ENCODE data around the gene UTP4.

DNA sequence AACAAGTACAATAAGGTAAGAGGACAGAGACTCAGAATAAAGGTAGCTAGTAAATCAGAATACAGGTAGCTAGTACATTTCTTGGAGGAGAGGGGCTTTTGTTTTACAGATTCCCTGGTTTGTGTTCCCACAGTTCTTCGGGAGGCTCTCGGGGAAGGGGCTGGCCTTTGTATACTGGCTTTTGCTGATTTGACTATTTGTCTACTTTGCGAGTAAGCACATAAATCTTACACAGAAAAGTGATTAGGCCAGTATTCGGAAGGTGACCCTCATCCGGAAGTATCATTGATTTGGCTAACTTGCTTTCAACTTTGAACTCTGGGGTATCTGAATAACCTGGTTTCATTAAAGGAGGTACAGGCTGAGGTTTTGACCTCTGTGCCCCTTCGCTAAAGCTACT lies 33.1 kb downstream of the UTP4 start:
- TF ChIP-seq POLR2A (IDR thresholded peaks at IDR 0.05) (no peak), POLR2AphosphoS5 (IDR thresholded peaks at IDR 0.05) (no peak)
- TF ChIP-seq, protein P1, sequence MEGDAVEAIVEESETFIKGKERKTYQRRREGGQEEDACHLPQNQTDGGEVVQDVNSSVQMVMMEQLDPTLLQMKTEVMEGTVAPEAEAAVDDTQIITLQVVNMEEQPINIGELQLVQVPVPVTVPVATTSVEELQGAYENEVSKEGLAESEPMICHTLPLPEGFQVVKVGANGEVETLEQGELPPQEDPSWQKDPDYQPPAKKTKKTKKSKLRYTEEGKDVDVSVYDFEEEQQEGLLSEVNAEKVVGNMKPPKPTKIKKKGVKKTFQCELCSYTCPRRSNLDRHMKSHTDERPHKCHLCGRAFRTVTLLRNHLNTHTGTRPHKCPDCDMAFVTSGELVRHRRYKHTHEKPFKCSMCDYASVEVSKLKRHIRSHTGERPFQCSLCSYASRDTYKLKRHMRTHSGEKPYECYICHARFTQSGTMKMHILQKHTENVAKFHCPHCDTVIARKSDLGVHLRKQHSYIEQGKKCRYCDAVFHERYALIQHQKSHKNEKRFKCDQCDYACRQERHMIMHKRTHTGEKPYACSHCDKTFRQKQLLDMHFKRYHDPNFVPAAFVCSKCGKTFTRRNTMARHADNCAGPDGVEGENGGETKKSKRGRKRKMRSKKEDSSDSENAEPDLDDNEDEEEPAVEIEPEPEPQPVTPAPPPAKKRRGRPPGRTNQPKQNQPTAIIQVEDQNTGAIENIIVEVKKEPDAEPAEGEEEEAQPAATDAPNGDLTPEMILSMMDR (IDR thresholded peaks at IDR 0.05 in 8 of 11, conservative IDR thresholded peaks at IDR 0.05 in 3 of 11) = no peak
